H1 (cell line): ENCODE measurements around the gene DHX34. TPM values are rescaled to one million over a fixed set of nuclear protein-coding genes. Genes with fewer than 3 reads are reported as not detected.

Experiments
- CHD2 ChIP-seq: IDR thresholded peaks from 2 replicates; pipeline ENCODE4 v1.6.1; 2012; ENCODE audit warnings: low read length, improper control_type of control experiment
- HDAC2 ChIP-seq, 2 experiments: fragments of 300-600 bp in 1 of 2; sonication (generic) in 1 of 2; IDR thresholded peaks; 2 replicates each; pipeline ENCODE4 v1.6.1; 2011 to 2012; ENCODE audit warnings: low read depth in 2 of 2, low read length in 2 of 2, mild to moderate bottlenecking in 2 of 2, moderate library complexity in 2 of 2, borderline replicate concordance in 1 of 2, inconsistent platforms in 1 of 2
- KDM4A ChIP-seq: IDR thresholded peaks from one replicate; pipeline ENCODE4 v1.7.1; 2012; ENCODE audit warnings: low read depth, mild to moderate bottlenecking, moderate library complexity, low read length, inconsistent platforms; ENCODE audit not compliant: severe bottlenecking
- MAFK ChIP-seq: IDR thresholded peaks from 2 replicates; pipeline ENCODE4 v1.6.1; 2012; ENCODE audit warnings: low read depth, mild to moderate bottlenecking, improper control_type of control experiment, low read length
- POU5F1 ChIP-seq: IDR thresholded peaks from 2 replicates; pipeline ENCODE4 v1.6.1; 2011; ENCODE audit warnings: low read depth, mild to moderate bottlenecking, low read length, moderate library complexity
- RAD21 ChIP-seq, 2 experiments: IDR thresholded peaks in 1 of 2; conservative IDR thresholded peaks in 1 of 2; 2 replicates each; pipeline ENCODE4 v1.6.1; 2011; ENCODE audit warnings: low read depth in 2 of 2, low read length in 2 of 2, improper control_type of control experiment in 1 of 2, inconsistent platforms in 1 of 2, mild to moderate bottlenecking in 1 of 2, moderate library complexity in 1 of 2
- RXRA ChIP-seq: IDR thresholded peaks from 2 replicates; pipeline ENCODE4 v1.6.1; 2011; ENCODE audit warnings: low read depth, mild to moderate bottlenecking, low read length, moderate library complexity; ENCODE audit not compliant: insufficient read depth
- polyA plus RNA-seq, 7 experiments: library from polyadenylated mRNA; depleted of rRNA in 3 of 7; stranded (reverse) in 5 of 7; unstranded in 2 of 7; fragments of >200 nt in 5 of 7; fragments of 200-250 nt in 2 of 7; gene quantifications; 1 replicate in 5 of 7; 2 replicates in 1 of 7; 4 replicates in 1 of 7; pipeline versions ENCODE4 v1.2.1 to v1.2.3, GENCODE V29; 2011 to 2013; ENCODE audit warnings: missing spikeins in 2 of 7, mixed read lengths in 2 of 7
- total RNA-seq: library from RNA; stranded (reverse); fragmentation: NEBNext Ultra II Directional; extraction: Animal tissue kit (Norgen Biotek cat#: 25700); gene quantifications from 2 replicates; pipeline ENCODE4 v1.2.1, GENCODE V29; 2021
- TF ChIP-seq, protein P1 (sequence below): fragments of 300-600 bp; sonication (generic); IDR thresholded peaks from 2 replicates; pipeline ENCODE4 v1.7.1; 2012; ENCODE audit warnings: low read length, moderate library complexity, mild to moderate bottlenecking, inconsistent platforms; ENCODE audit not compliant: insufficient replicate concordance

Gene DHX34
- total and polyA plus RNA-seq, 2 of the 8 experiments (the other 6 are each of a cell fraction or from before 2014, with no cell fraction given), result 17.5 to 24.3 TPM

DNA sequence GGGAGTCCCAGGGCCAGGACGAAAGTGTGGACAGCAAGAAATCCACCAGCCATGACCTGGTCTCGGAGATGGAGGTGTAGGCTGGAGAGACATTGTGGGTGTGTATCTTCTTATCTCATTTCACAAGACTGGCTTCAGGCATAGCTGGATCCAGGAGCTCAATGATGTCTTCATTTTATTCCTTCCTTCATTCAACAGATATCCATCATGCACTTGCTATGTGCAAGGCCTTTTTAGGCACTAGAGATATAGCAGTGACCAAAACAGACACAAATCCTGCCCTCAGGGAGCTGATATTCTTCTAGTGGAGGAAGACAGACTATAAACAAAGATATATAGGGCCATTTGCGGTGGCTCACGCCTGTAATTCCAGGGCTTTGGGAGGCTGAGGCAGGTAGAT is 7.4 kb upstream of the DHX34 start (continued):
- TF ChIP-seq, protein P1, sequence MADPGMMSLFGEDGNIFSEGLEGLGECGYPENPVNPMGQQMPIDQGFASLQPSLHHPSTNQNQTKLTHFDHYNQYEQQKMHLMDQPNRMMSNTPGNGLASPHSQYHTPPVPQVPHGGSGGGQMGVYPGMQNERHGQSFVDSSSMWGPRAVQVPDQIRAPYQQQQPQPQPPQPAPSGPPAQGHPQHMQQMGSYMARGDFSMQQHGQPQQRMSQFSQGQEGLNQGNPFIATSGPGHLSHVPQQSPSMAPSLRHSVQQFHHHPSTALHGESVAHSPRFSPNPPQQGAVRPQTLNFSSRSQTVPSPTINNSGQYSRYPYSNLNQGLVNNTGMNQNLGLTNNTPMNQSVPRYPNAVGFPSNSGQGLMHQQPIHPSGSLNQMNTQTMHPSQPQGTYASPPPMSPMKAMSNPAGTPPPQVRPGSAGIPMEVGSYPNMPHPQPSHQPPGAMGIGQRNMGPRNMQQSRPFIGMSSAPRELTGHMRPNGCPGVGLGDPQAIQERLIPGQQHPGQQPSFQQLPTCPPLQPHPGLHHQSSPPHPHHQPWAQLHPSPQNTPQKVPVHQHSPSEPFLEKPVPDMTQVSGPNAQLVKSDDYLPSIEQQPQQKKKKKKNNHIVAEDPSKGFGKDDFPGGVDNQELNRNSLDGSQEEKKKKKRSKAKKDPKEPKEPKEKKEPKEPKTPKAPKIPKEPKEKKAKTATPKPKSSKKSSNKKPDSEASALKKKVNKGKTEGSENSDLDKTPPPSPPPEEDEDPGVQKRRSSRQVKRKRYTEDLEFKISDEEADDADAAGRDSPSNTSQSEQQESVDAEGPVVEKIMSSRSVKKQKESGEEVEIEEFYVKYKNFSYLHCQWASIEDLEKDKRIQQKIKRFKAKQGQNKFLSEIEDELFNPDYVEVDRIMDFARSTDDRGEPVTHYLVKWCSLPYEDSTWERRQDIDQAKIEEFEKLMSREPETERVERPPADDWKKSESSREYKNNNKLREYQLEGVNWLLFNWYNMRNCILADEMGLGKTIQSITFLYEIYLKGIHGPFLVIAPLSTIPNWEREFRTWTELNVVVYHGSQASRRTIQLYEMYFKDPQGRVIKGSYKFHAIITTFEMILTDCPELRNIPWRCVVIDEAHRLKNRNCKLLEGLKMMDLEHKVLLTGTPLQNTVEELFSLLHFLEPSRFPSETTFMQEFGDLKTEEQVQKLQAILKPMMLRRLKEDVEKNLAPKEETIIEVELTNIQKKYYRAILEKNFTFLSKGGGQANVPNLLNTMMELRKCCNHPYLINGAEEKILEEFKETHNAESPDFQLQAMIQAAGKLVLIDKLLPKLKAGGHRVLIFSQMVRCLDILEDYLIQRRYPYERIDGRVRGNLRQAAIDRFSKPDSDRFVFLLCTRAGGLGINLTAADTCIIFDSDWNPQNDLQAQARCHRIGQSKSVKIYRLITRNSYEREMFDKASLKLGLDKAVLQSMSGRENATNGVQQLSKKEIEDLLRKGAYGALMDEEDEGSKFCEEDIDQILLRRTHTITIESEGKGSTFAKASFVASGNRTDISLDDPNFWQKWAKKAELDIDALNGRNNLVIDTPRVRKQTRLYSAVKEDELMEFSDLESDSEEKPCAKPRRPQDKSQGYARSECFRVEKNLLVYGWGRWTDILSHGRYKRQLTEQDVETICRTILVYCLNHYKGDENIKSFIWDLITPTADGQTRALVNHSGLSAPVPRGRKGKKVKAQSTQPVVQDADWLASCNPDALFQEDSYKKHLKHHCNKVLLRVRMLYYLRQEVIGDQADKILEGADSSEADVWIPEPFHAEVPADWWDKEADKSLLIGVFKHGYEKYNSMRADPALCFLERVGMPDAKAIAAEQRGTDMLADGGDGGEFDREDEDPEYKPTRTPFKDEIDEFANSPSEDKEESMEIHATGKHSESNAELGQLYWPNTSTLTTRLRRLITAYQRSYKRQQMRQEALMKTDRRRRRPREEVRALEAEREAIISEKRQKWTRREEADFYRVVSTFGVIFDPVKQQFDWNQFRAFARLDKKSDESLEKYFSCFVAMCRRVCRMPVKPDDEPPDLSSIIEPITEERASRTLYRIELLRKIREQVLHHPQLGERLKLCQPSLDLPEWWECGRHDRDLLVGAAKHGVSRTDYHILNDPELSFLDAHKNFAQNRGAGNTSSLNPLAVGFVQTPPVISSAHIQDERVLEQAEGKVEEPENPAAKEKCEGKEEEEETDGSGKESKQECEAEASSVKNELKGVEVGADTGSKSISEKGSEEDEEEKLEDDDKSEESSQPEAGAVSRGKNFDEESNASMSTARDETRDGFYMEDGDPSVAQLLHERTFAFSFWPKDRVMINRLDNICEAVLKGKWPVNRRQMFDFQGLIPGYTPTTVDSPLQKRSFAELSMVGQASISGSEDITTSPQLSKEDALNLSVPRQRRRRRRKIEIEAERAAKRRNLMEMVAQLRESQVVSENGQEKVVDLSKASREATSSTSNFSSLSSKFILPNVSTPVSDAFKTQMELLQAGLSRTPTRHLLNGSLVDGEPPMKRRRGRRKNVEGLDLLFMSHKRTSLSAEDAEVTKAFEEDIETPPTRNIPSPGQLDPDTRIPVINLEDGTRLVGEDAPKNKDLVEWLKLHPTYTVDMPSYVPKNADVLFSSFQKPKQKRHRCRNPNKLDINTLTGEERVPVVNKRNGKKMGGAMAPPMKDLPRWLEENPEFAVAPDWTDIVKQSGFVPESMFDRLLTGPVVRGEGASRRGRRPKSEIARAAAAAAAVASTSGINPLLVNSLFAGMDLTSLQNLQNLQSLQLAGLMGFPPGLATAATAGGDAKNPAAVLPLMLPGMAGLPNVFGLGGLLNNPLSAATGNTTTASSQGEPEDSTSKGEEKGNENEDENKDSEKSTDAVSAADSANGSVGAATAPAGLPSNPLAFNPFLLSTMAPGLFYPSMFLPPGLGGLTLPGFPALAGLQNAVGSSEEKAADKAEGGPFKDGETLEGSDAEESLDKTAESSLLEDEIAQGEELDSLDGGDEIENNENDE, result no peak
- no peak for TF ChIP-seq CHD2
- no peak for TF ChIP-seq MAFK
- no peak for TF ChIP-seq POU5F1
- TF ChIP-seq RAD21 (IDR thresholded peaks at IDR 0.05 in 1 of 2, conservative IDR thresholded peaks at IDR 0.05 in 1 of 2; ENCODE audit: low read depth in 2 of 2, low read length in 2 of 2), result no peak
- no peak for TF ChIP-seq HDAC2 (IDR thresholded peaks at IDR 0.05; ENCODE audit: borderline replicate concordance in 1 of 2, low read depth in 2 of 2, low read length in 2 of 2)
- no peak for TF ChIP-seq RXRA
- no peak for TF ChIP-seq KDM4A
